ENCODE data around the gene LMNB1.

- no peak for TF ChIP-seq EZH2 (IDR thresholded peaks at IDR 0.05; ENCODE audit: borderline replicate concordance, low read length)
- no peak for TF ChIP-seq CTCF (IDR thresholded peaks at IDR 0.05; ENCODE audit: low read length)
These were observed 92.1 kb downstream of the LMNB1 start for GRCh38 chr5:126869005-126869451.

All from OCI-LY1 (cell line).